ENCODE data around the gene DDX39A.
A peak's percentile ranks its signal among the peaks of the same experiment; 100 is the strongest.
"Not testable (repeated sequence)": the region's sequence is repeated elsewhere in the genome, so short reads cannot be mapped to it uniquely, and the experiment has no call there.

The DDX39A gene

GRCh38 chr19:14383661-14384555, 35.2 kb downstream of the DDX39A start:
- no peak for DNase-seq

GRCh38 chr19:14381689-14382474, 37.3 kb downstream of the DDX39A start:
- DNase-seq: peak; percentile 73

- no peak for DNase-seq
These were observed 39.7 kb downstream of the DDX39A start for GRCh38 chr19:14379294-14380065.

- DNase-seq: no peak
These were observed 40.3 kb downstream of the DDX39A start for GRCh38 chr19:14378890-14379289.

- DNase-seq: no peak
These were observed 41.2 kb downstream of the DDX39A start for GRCh38 chr19:14377883-14378328.

GRCh38 chr19:14375582-14376291, 43.4 kb downstream of the DDX39A start:
- DNase-seq: no peak

GRCh38 chr19:14375055-14375581, 44.0 kb downstream of the DDX39A start:
- peak; percentile 63 for DNase-seq

- not testable (repeated sequence) for DNase-seq
These were observed 44.8 kb downstream of the DDX39A start for GRCh38 chr19:14374313-14374712.

GRCh38 chr19:14372384-14373077, 46.6 kb downstream of the DDX39A start:
- DNase-seq: not testable (repeated sequence)

GRCh38 chr19:14371301-14371821, 47.8 kb downstream of the DDX39A start:
- DNase-seq: no peak

GRCh38 chr19:14370940-14371280, 48.2 kb downstream of the DDX39A start:
- no peak for DNase-seq

GRCh38 chr19:14370169-14370939, 48.8 kb downstream of the DDX39A start:
- DNase-seq: peak; percentile 58

GRCh38 chr19:14369399-14370168, 49.6 kb downstream of the DDX39A start:
- peak; percentile 86 for DNase-seq

- no peak for DNase-seq
These were observed 51.1 kb downstream of the DDX39A start for GRCh38 chr19:14368011-14368513.

GRCh38 chr19:14367016-14367415, 52.1 kb downstream of the DDX39A start:
- DNase-seq: no peak

- DNase-seq: peak; percentile 90
These were observed 52.6 kb downstream of the DDX39A start for GRCh38 chr19:14366529-14366928.

GRCh38 chr19:14364098-14364443, 55.1 kb downstream of the DDX39A start:
- not testable (repeated sequence) for DNase-seq

GRCh38 chr19:14363183-14364097, 55.7 kb downstream of the DDX39A start:
- DNase-seq: peak; percentile 44
